ENCODE measurements around the gene TRDN.
"Not testable (repeated sequence)": the region's sequence is repeated elsewhere in the genome, so short reads cannot be mapped to it uniquely, and the experiment has no call there.

The TRDN gene

GRCh38 chr6:123589973-123590372, 46.8 kb downstream of the TRDN start:
- Histone ChIP-seq H3K9me3 (ENCODE audit: control insufficient read depth in 2 of 2, low read length in 2 of 2) (no peaks in the 10 kb centered on the region), H3K27me3 (ENCODE audit: control insufficient read depth in 1 of 2, insufficient read depth in 2 of 2, low read length in 2 of 2) (no peaks in the 10 kb centered on the region), H3K9ac (ENCODE audit: low read length in 2 of 2) (no peak overlapping the region), H3K36me3 (ENCODE audit: control insufficient read depth in 2 of 2, insufficient read depth in 2 of 2, low read length in 2 of 2) (no peaks in the 10 kb centered on the region), H3K4me1 (ENCODE audit: control insufficient read depth, insufficient read depth, low read length) (no peaks in the 10 kb centered on the region), H3K27ac (ENCODE audit: low read length) (no peak overlapping the region), H3K4me3 (ENCODE audit: low read length in 2 of 2) (no peak overlapping the region)

DNA sequence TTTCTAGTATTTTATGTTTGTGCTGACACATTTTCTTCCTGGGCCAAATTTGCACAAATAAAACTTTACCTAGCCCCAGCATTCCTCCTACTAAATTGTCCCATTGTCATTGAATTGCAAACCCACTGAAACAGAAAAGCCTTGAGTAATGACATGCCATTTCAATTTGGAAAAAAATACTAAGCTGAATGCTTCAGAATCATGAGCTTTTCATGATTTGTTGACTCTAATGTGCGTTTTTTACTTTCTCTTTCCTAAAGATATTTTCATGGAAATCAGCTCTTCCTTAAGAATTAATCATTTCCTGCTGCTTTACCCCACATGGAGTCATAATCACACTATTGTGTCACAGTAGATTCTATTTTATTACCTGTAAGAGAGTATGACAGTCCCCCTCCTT, 47.4 kb downstream of the TRDN start:
- no peaks in the 10 kb centered on the region for H3K36me3 ChIP-seq (ENCODE audit: control insufficient read depth in 2 of 2, insufficient read depth in 2 of 2, low read length in 2 of 2)
- H3K9me3 ChIP-seq (ENCODE audit: control insufficient read depth in 2 of 2, low read length in 2 of 2): no peaks in the 10 kb centered on the region
- no peak overlapping the region for H3K9ac ChIP-seq (ENCODE audit: low read length in 2 of 2)
- H3K4me1 ChIP-seq (ENCODE audit: control insufficient read depth, insufficient read depth, low read length): no peaks in the 10 kb centered on the region
- no peaks in the 10 kb centered on the region for H3K27me3 ChIP-seq (ENCODE audit: control insufficient read depth in 1 of 2, insufficient read depth in 2 of 2, low read length in 2 of 2)
- H3K27ac ChIP-seq (ENCODE audit: low read length): no peak overlapping the region
- no peak overlapping the region for H3K4me3 ChIP-seq (ENCODE audit: low read length in 2 of 2)

DNA sequence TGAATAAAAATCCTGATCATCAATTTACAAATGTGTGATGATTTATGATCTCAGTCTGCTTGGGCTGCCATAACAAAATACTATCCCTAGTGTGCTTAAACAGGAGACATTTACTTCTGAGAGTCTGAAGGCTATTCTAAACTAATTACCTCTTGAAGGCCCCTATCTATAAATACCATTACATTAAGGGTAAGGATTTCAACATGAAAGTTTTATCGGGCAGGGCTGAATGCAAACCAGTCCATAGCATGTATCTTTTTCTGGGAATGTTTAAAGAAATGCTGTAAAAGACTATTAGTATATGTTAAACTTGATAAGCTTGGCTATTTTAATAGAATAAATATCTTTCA, 48.2 kb downstream of the TRDN start:
- no peaks in the 10 kb centered on the region for H3K4me1 ChIP-seq (ENCODE audit: control insufficient read depth, insufficient read depth, low read length)
- H3K4me3 ChIP-seq (ENCODE audit: low read length in 2 of 2): no peak overlapping the region
- no peak overlapping the region for H3K9ac ChIP-seq (ENCODE audit: low read length in 2 of 2)
- no peaks in the 10 kb centered on the region for H3K36me3 ChIP-seq (ENCODE audit: control insufficient read depth in 2 of 2, insufficient read depth in 2 of 2, low read length in 2 of 2)
- H3K27ac ChIP-seq (ENCODE audit: low read length): no peak overlapping the region
- no peaks in the 10 kb centered on the region for H3K27me3 ChIP-seq (ENCODE audit: control insufficient read depth in 1 of 2, insufficient read depth in 2 of 2, low read length in 2 of 2)
- no peaks in the 10 kb centered on the region for H3K9me3 ChIP-seq (ENCODE audit: control insufficient read depth in 2 of 2, low read length in 2 of 2)

DNA sequence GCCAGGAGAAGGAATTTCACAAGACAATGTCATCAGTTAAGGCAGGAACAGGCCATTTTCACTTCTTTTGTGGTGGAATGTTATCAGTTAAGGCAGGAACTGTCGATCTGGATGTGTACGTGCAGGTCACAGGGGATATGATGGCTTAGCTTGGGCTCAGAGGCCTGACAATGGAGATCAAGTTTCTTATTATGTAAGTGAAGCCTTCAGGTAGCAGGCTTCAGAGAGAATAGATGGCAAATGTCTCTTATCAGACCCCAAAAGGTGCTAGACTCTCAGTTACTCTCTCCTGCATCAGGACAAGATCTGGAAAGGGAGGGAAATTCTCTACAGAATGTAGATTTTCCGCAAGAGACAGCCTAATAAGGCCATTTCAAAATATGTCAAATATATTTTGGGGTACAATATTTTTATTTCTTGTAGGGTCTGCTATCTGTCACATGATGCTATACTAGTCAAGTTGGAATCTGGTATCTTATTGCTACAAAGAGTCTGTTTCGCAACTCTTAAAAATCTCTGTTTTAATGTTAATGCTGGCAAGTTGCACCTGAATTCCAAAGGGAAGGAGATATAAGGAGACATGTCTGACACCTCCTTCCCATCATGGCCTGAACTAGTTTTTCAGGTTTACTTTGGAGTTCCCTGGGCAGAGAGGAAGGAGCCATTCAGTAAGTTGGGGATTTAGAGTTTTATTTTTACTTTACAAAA, 48.8 kb downstream of the TRDN start:
- Histone ChIP-seq H3K4me3 (ENCODE audit: low read length in 2 of 2) (no peak overlapping the region), H3K27ac (ENCODE audit: low read length) (no peak overlapping the region), H3K9me3 (ENCODE audit: control insufficient read depth in 2 of 2, low read length in 2 of 2) (no peaks in the 10 kb centered on the region), H3K9ac (ENCODE audit: low read length in 2 of 2) (no peak overlapping the region), H3K4me1 (ENCODE audit: control insufficient read depth, insufficient read depth, low read length) (no peaks in the 10 kb centered on the region), H3K36me3 (ENCODE audit: control insufficient read depth in 2 of 2, insufficient read depth in 2 of 2, low read length in 2 of 2) (no peaks in the 10 kb centered on the region), H3K27me3 (ENCODE audit: control insufficient read depth in 1 of 2, insufficient read depth in 2 of 2, low read length in 2 of 2) (no peaks in the 10 kb centered on the region)

- not testable (repeated sequence) for H3K27me3 ChIP-seq (ENCODE audit: control insufficient read depth in 1 of 2, insufficient read depth in 2 of 2, low read length in 2 of 2); H3K9me3 ChIP-seq (ENCODE audit: control insufficient read depth in 2 of 2, low read length in 2 of 2); H3K27ac ChIP-seq (ENCODE audit: low read length); H3K4me1 ChIP-seq (ENCODE audit: control insufficient read depth, insufficient read depth, low read length); H3K9ac ChIP-seq (ENCODE audit: low read length in 2 of 2); H3K36me3 ChIP-seq (ENCODE audit: control insufficient read depth in 2 of 2, insufficient read depth in 2 of 2, low read length in 2 of 2); H3K4me3 ChIP-seq (ENCODE audit: low read length in 2 of 2)
These were observed 49.3 kb downstream of the TRDN start for GRCh38 chr6:123587407-123587806.

DNA sequence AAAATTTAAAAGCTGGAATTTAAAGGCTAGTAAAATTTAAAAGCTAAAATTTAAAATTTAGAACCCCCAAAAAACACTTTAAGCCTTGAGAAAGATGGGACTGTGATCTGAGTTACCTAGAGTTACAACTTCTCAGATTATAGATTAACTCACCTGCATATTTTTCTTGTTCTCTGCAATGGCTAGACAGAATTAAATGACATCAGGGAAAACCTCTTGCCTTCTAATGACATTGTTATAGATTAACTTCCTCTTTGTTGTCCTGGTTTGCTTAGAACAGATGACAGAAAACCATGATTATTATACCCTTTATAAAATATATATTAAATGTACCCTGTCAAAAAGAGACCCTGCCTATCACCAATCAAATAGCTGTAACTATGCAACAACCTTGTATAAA, 56.4 kb downstream of the TRDN start:
- Histone ChIP-seq H3K9me3 (ENCODE audit: control insufficient read depth in 2 of 2, low read length in 2 of 2) (no peaks in the 10 kb centered on the region), H3K9ac (ENCODE audit: low read length in 2 of 2) (no peak overlapping the region), H3K4me1 (ENCODE audit: control insufficient read depth, insufficient read depth, low read length) (no peaks in the 10 kb centered on the region), H3K4me3 (ENCODE audit: low read length in 2 of 2) (no peak overlapping the region), H3K36me3 (ENCODE audit: control insufficient read depth in 2 of 2, insufficient read depth in 2 of 2, low read length in 2 of 2) (no peaks in the 10 kb centered on the region), H3K27ac (ENCODE audit: low read length) (no peak overlapping the region), H3K27me3 (ENCODE audit: control insufficient read depth in 1 of 2, insufficient read depth in 2 of 2, low read length in 2 of 2) (no peaks in the 10 kb centered on the region)

GRCh38 chr6:123575188-123575587, 61.6 kb downstream of the TRDN start:
- no peaks in the 10 kb centered on the region for H3K36me3 ChIP-seq (ENCODE audit: control insufficient read depth in 2 of 2, insufficient read depth in 2 of 2, low read length in 2 of 2)
- H3K9me3 ChIP-seq (ENCODE audit: control insufficient read depth in 2 of 2, low read length in 2 of 2): no peaks in the 10 kb centered on the region
- no peaks in the 10 kb centered on the region for H3K27me3 ChIP-seq (ENCODE audit: control insufficient read depth in 1 of 2, insufficient read depth in 2 of 2, low read length in 2 of 2)
- H3K27ac ChIP-seq (ENCODE audit: low read length): no peak overlapping the region
- H3K9ac ChIP-seq (ENCODE audit: low read length in 2 of 2): no peak overlapping the region
- H3K4me3 ChIP-seq (ENCODE audit: low read length in 2 of 2): no peak overlapping the region
- no peaks in the 10 kb centered on the region for H3K4me1 ChIP-seq (ENCODE audit: control insufficient read depth, insufficient read depth, low read length)

- Histone ChIP-seq H3K27ac (ENCODE audit: low read length) (no peak overlapping the region), H3K4me3 (ENCODE audit: low read length in 2 of 2) (no peak overlapping the region), H3K36me3 (ENCODE audit: control insufficient read depth in 2 of 2, insufficient read depth in 2 of 2, low read length in 2 of 2) (no peaks in the 10 kb centered on the region), H3K27me3 (ENCODE audit: control insufficient read depth in 1 of 2, insufficient read depth in 2 of 2, low read length in 2 of 2) (no peaks in the 10 kb centered on the region), H3K9me3 (ENCODE audit: control insufficient read depth in 2 of 2, low read length in 2 of 2) (no peaks in the 10 kb centered on the region), H3K4me1 (ENCODE audit: control insufficient read depth, insufficient read depth, low read length) (no peaks in the 10 kb centered on the region), H3K9ac (ENCODE audit: low read length in 2 of 2) (no peak overlapping the region)
These were observed 65.7 kb downstream of the TRDN start for GRCh38 chr6:123570813-123571684.

DNA sequence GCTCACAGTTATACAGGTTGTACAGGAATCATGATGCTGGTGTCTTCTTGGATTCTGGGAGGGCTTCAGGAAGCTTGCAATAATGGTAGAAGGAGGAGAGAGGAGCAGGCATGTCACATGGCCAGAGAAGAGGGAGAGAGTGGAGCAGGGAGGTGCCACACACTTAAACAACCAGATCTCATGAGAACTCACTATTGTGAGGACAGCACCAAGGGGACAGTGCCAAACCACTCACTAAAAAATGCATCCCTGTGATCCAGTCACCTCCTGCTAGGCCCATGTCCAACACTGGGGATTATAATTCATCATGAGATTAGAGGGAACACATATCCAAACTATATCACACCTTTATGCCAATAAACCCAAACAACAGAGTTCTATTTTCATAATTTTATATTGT, 67.2 kb downstream of the TRDN start:
- H3K9ac ChIP-seq (ENCODE audit: low read length in 2 of 2): no peak overlapping the region
- no peaks in the 10 kb centered on the region for H3K27me3 ChIP-seq (ENCODE audit: control insufficient read depth in 1 of 2, insufficient read depth in 2 of 2, low read length in 2 of 2)
- no peaks in the 10 kb centered on the region for H3K9me3 ChIP-seq (ENCODE audit: control insufficient read depth in 2 of 2, low read length in 2 of 2)
- no peaks in the 10 kb centered on the region for H3K36me3 ChIP-seq (ENCODE audit: control insufficient read depth in 2 of 2, insufficient read depth in 2 of 2, low read length in 2 of 2)
- H3K27ac ChIP-seq (ENCODE audit: low read length): no peak overlapping the region
- no peaks in the 10 kb centered on the region for H3K4me1 ChIP-seq (ENCODE audit: control insufficient read depth, insufficient read depth, low read length)
- H3K4me3 ChIP-seq (ENCODE audit: low read length in 2 of 2): no peak overlapping the region

DNA sequence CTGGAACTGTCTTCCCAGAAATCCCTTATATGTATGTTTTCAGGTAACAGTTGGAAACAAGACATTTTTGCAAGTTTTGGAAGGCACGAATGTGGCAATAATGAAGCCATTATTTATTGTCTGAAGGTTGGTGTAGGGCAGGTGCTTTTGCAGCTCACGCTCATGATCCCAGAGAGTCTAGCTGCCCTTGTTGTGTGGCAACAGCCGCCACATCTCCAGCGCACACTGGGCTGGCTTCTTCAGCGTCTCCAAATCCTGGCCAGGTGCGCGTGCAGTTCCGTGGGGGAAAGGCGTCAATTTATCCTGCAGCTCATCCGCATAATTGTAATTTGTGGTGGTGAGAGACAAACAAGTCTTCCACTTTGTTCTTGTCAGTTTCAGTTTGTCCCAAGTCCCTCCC, 71.2 kb downstream of the TRDN start:
- H3K27ac ChIP-seq (ENCODE audit: low read length): no peak overlapping the region
- H3K9me3 ChIP-seq (ENCODE audit: control insufficient read depth in 2 of 2, low read length in 2 of 2): no peaks in the 10 kb centered on the region
- no peaks in the 10 kb centered on the region for H3K4me1 ChIP-seq (ENCODE audit: control insufficient read depth, insufficient read depth, low read length)
- H3K4me3 ChIP-seq (ENCODE audit: low read length in 2 of 2): no peak overlapping the region
- H3K27me3 ChIP-seq (ENCODE audit: control insufficient read depth in 1 of 2, insufficient read depth in 2 of 2, low read length in 2 of 2): no peaks in the 10 kb centered on the region
- H3K36me3 ChIP-seq (ENCODE audit: control insufficient read depth in 2 of 2, insufficient read depth in 2 of 2, low read length in 2 of 2): no peaks in the 10 kb centered on the region
- no peak overlapping the region for H3K9ac ChIP-seq (ENCODE audit: low read length in 2 of 2)

DNA sequence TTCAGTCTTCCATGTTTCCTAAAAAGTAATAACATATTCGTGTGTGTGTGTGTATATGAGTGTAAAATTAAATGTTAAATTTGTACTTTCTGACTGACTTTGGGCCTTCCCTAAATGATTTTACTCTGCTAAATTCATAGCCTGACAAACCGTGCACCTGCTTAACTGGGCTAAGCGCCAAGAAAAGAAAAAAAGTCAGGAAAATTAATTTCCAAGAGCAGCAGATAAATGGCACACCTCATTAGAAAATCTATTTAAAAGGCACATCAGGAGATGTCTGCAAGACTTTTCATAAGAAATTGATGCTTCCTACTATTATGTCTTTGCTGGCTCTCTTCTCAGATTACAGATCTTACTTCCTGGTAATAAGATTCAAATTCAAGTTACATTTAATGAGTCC, 72.4 kb downstream of the TRDN start:
- H3K27ac ChIP-seq (ENCODE audit: low read length): no peak overlapping the region
- no peaks in the 10 kb centered on the region for H3K9me3 ChIP-seq (ENCODE audit: control insufficient read depth in 2 of 2, low read length in 2 of 2)
- no peaks in the 10 kb centered on the region for H3K27me3 ChIP-seq (ENCODE audit: control insufficient read depth in 1 of 2, insufficient read depth in 2 of 2, low read length in 2 of 2)
- no peak overlapping the region for H3K4me3 ChIP-seq (ENCODE audit: low read length in 2 of 2)
- H3K36me3 ChIP-seq (ENCODE audit: control insufficient read depth in 2 of 2, insufficient read depth in 2 of 2, low read length in 2 of 2): no peaks in the 10 kb centered on the region
- no peaks in the 10 kb centered on the region for H3K4me1 ChIP-seq (ENCODE audit: control insufficient read depth, insufficient read depth, low read length)
- no peak overlapping the region for H3K9ac ChIP-seq (ENCODE audit: low read length in 2 of 2)

Data from stomach smooth muscle (tissue), 2 donors.